Panc1 (cell line): ENCODE data around the gene HNRNPF. TPM values are rescaled to one million over a fixed set of nuclear protein-coding genes. Genes with fewer than 3 reads are reported as not detected.

Source experiments
- ATAC-seq: fragments of 200-7000 bp; cut with Tn5 transposase; 2 replicates; pipeline ENCODE4 v1.9.1; 2020; ENCODE audit warnings: mild to moderate bottlenecking, moderate library complexity
- BruUV-seq: library from RNA; stranded (reverse); fragments of 400-500 nt; replicated peaks from 2 replicates; lab custom pipeline; 2021; lab: Mats Ljungman, UMichigan
- CTCF ChIA-PET: fragments of 300-600 bp; sonication (Branson Sonifier 250); formaldehyde crosslinking; loops from one replicate; lab custom pipeline; 2022; ENCODE audit warnings: antibody characterized with exemption; lab: Charles Lee
- POLR2A ChIA-PET: fragments of 300-600 bp; sonication (Branson Sonifier 250); formaldehyde crosslinking; loops from one replicate; lab custom pipeline; 2022; ENCODE audit warnings: antibody characterized with exemption; lab: Charles Lee
- DNase-seq: peaks from one replicate; pipeline ENCODE4 v3.0.0-alpha.2; 2010; ENCODE audit warnings: low read depth, low spot score
- H3K27ac ChIP-seq: 2 replicates; pipeline ENCODE4 v1.5.1; 2011; ENCODE audit warnings: mild to moderate bottlenecking, low read length, inconsistent platforms
- H3K27me3 ChIP-seq: fragments of 200-500 bp; sonication (Bioruptor generic); 2 replicates; pipeline ENCODE4 v1.6.0; 2014; ENCODE audit warnings: low read length, inconsistent platforms; ENCODE audit not compliant: control insufficient read depth, insufficient read depth
- H3K36me3 ChIP-seq: fragments of 200-500 bp; sonication (Bioruptor generic); 2 replicates; pipeline ENCODE4 v1.5.1; 2014; ENCODE audit warnings: inconsistent platforms, mild to moderate bottlenecking, low read length, moderate library complexity; ENCODE audit not compliant: control insufficient read depth, insufficient read depth
- H3K4me1 ChIP-seq: 2 replicates; pipeline ENCODE4 v1.5.1; 2011; ENCODE audit warnings: inconsistent platforms, mild to moderate bottlenecking, low read length, moderate library complexity; ENCODE audit not compliant: control insufficient read depth, insufficient read depth
- H3K4me3 ChIP-seq, 2 experiments: 2 replicates each; pipeline ENCODE4 v1.5.1; 2011 to 2012; ENCODE audit warnings: low read depth in 2 of 2, low read length in 2 of 2, mild to moderate bottlenecking in 2 of 2, inconsistent platforms in 1 of 2, moderate library complexity in 1 of 2
- H3K9me3 ChIP-seq: fragments of 200-500 bp; sonication (Bioruptor generic); 2 replicates; pipeline ENCODE4 v1.5.1; 2014; ENCODE audit warnings: low read depth, mild to moderate bottlenecking, inconsistent platforms, low read length, moderate library complexity; ENCODE audit not compliant: control insufficient read depth, insufficient read depth
- CTCF ChIP-seq: fragments of 450-650 bp; IDR thresholded peaks from 2 replicates; pipeline ENCODE4 v1.5.1; 2017; ENCODE audit warnings: mild to moderate bottlenecking
- POLR2AphosphoS5 ChIP-seq: IDR thresholded peaks from 2 replicates; pipeline ENCODE4 v1.6.1; 2012; ENCODE audit warnings: mild to moderate bottlenecking, low read depth, low read length, moderate library complexity
- SIN3A ChIP-seq: IDR thresholded peaks from 2 replicates; pipeline ENCODE4 v1.6.1; 2012; ENCODE audit warnings: low read depth, mild to moderate bottlenecking, low read length, moderate library complexity, borderline replicate concordance; ENCODE audit not compliant: insufficient read depth
- in situ Hi-C: cut with HindIII; loops from 2 replicates; pipeline ENCODE4 v1.10.0; 2016; ENCODE audit warnings: low sequenced_read_pairs, low pct_unique_long_range_greater_than_20kb
- intact Hi-C: fragments of 100-400 bp; cut with micrococcal nuclease; formaldehyde crosslinking; loops from one replicate; pipeline ENCODE4 v1.10.0; 2022; ENCODE audit not compliant: unreplicated experiment
- total RNA-seq: library from RNA; stranded (reverse); gene quantifications from one replicate; pipeline ENCODE4 v1.2.1, GENCODE V29; 2021; ENCODE audit not compliant: unreplicated experiment

Gene HNRNPF
- total RNA-seq, 1 experiment from 2014 or later, result 466 TPM

DNA sequence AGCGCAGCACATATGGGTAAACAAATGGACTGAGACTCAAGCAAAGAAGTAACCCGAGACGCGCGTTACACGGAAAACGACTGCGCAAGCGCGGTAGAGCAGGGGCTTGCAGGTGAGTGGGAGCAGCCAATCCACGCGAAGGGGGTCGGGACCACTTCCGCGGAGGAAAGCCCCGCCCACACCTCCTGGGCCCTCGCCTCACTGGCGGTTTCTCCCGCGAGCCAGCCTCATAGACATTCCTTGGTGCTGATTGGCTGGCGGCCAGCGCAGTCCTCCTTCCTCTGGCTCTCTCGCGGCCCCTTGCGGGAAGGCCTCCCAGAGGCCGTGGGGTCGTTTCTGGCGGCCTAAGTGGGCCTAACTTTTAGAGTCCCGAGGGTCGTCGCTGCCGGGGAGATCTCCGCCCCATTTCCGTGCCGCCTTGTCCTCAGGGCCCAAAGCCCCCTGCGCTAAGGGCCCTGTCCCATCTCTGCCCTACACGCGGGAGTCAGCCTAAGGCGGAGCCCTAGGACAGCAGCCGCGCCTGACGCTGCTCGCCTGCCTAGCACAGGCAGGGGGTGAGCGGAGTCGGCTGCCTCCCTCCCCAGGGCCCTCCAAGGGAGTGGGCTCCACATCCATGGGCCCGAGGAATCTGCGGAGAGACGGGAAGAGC lies 46.7 kb downstream of the HNRNPF start:
- peaks cover 10% of the 10 kb centered on the region for H3K4me1 ChIP-seq
- ATAC-seq, result peak; percentile 96
- H3K4me3 ChIP-seq, result peak overlapping the region; percentile 55 to 76
- H3K27ac ChIP-seq, result peak overlapping the region; percentile 81
- POLR2A ChIA-PET, result no interaction called here
- BruUV-seq, result no TSS peak
- intact Hi-C loops, result no loop called here
- TF ChIP-seq CTCF (no peak), POLR2AphosphoS5 (peak; percentile 91)
- no peaks in the 10 kb centered on the region for H3K27me3 ChIP-seq
- DNase-seq, result no peak
- no peaks in the 10 kb centered on the region for H3K9me3 ChIP-seq
- H3K36me3 ChIP-seq, result no peaks in the 10 kb centered on the region; the same call in 1 of the 2 replicates
- CTCF ChIA-PET, result interaction anchor here (0.6 kb wide), 1 partner anchor 35 kb away, joined by 3 read pairs; no protein-coding TSS in a partner anchor
- in situ Hi-C loops, result no loop called here

DNA sequence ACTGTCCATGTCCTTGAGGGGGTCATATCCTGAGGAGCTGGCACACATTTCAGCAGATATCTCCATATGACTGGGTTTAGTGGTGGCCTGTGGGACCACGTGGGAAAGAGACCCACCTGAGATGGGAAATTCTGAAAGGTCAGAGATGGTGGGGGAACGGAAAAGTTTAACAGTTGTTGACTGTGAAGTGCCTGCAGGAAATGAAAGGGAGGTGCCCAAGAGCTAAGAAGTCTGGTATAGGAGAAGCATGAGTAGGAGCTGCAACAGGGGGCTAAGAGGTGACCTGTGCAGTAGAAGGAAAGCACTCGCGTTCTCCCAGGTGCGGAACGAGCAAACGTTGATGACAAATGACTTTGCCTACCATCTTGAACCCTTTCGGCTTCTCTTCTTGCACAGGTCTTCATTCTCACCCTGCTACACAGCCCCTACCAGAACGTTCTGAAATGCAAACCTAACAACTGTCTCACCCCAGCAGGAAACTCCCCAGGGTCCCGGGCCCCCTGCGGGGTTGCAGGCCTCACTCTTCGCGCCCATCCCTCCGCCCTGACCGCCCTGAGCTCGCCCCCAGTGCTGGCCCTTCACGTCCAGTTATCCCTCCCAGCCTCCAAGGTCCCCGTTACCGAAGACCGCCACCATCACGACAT lies 47.3 kb downstream of the HNRNPF start:
- no peaks in the 10 kb centered on the region for H3K27me3 ChIP-seq
- DNase-seq, result no peak
- H3K4me1 ChIP-seq, result peaks cover 10% of the 10 kb centered on the region
- in situ Hi-C loops (no loop called here), intact Hi-C loops (no loop called here)
- no peaks in the 10 kb centered on the region; the same call in 1 of the 2 replicates for H3K36me3 ChIP-seq
- H3K27ac ChIP-seq, result peak overlapping the region; percentile 81
- H3K4me3 ChIP-seq, result peak overlapping the region; percentile 55 to 76
- no peak for TF ChIP-seq POLR2AphosphoS5
- CTCF ChIA-PET, result interaction anchor here (0.6 kb wide), 2 partner anchors 18 to 35 kb away, joined by 3 to 10 read pairs; no protein-coding TSS in a partner anchor
- BruUV-seq, result TSS peak; percentile 91
- no peaks in the 10 kb centered on the region for H3K9me3 ChIP-seq
- ATAC-seq, result peak; percentile 3; the same call in 1 of the 2 replicates
- POLR2A ChIA-PET, result no interaction called here

DNA sequence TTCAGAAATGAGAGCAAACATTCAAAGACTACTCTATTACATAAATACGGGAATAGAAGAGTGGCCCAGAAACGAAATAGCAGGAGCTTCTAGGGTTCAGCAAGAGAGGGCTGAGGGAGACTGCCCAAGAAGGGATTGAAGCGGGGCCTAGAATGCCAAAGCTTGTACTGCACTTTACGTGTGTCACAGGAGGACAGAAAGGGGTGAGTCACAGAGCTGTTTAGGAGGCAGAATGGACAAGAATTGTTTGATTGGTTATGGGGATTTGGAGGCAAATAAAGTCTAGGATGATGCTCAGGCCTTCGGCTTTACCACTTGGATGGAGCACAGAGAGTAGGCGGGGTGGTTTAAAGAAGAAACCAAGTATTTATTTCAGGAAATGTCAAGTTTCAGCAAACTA lies 48.9 kb downstream of the HNRNPF start:
- Histone ChIP-seq H3K27me3 (no peaks in the 10 kb centered on the region), H3K36me3 (no peaks in the 10 kb centered on the region; the same call in 1 of the 2 replicates), H3K9me3 (no peaks in the 10 kb centered on the region), H3K4me3 (no peak overlapping the region), H3K27ac (no peak overlapping the region), H3K4me1 (peaks cover 11% of the 10 kb centered on the region)
- ATAC-seq (no peak), DNase-seq (no peak)
- BruUV-seq, result no TSS peak
- ChIA-PET CTCF (interaction anchor here (0.7 kb wide), 1 partner anchor 11 kb away, joined by 4 read pairs; no protein-coding TSS in a partner anchor), POLR2A (no interaction called here)
- no peak for TF ChIP-seq SIN3A
- intact Hi-C loops (no loop called here), in situ Hi-C loops (no loop called here)
